ENCODE measurements around the gene DMRTA1. TPM values are rescaled to one million over a fixed set of nuclear protein-coding genes. Genes with fewer than 3 reads are reported as not detected.

Gene DMRTA1
- total RNA-seq, 1 experiment from 2014 or later: not detected

DNA sequence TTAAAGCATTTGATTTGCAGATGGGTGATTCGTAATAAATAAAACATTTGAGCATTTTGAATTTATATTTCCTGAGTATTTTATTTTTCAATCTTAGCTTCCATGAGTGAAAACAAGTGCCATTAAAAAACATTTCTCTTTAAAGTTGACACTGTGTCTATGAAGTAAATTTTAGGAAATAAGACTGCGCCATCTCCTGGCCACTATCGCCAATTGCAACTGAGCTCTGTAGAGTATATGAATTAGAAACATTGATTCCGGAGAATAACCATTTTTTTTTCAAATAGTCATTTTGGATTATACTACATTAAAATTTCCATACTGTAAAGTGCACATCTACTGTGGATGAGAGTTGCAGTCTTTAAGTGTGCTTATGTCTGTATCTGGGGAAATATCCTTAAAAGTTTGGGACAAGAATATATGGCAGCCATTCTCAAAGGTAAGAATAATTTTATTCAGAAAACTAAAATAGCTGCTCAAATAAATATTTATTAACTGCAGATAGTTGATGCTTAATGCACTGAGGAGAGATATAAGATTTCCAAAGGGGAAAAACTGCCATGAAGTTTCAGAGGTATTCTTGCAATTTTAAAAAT, 5.9 kb downstream of the DMRTA1 start:
- Histone ChIP-seq H3K9me3 (ENCODE audit: control insufficient read depth in 1 of 2, insufficient read depth in 1 of 2, low read depth in 1 of 2, low read length in 2 of 2) (no peaks in the 10 kb centered on the region), H3K4me1 (ENCODE audit: control insufficient read depth in 1 of 2, insufficient read depth in 2 of 2, low read length in 2 of 2) (no peaks in the 10 kb centered on the region), H3K4me3 (replicated peaks in 1 of 2; ENCODE audit: low read depth in 1 of 2, low read length in 2 of 2) (no peak overlapping the region), H3K9me2 (ENCODE audit: insufficient read depth) (no peaks in the 10 kb centered on the region), H3K9ac (ENCODE audit: low read length) (no peak overlapping the region), H3K36me3 (ENCODE audit: control insufficient read depth in 1 of 2, insufficient read depth in 2 of 2, low read length in 2 of 2) (no peaks in the 10 kb centered on the region), H3K79me2 (ENCODE audit: insufficient read depth, low read length) (no peaks in the 10 kb centered on the region), H3K4me2 (ENCODE audit: low read length) (no peak overlapping the region), H3K27me3 (ENCODE audit: insufficient read depth, low read length) (peaks cover 21% of the 10 kb centered on the region), H3K27ac (ENCODE audit: low read depth, low read length) (no peak overlapping the region), H2AFZ (ENCODE audit: low read depth, low read length, poor library complexity, severe bottlenecking) (no peak overlapping the region), H4K20me1 (ENCODE audit: insufficient read depth) (no peaks in the 10 kb centered on the region)
- peak; percentile 66 for ATAC-seq
- intact Hi-C loops (cut with micrococcal nuclease): loop anchor here (1.0 kb wide), 3 partner anchors 145 to 639 kb away; no protein-coding TSS in a partner anchor
- TF ChIP-seq CEBPB (IDR thresholded peaks at IDR 0.05; ENCODE audit: low read depth) (no peak), RAD21 (IDR thresholded peaks at IDR 0.05; ENCODE audit: low read depth) (peak; percentile 75), ZNF274 (IDR thresholded peaks at IDR 0.05; ENCODE audit: low read depth, low read length) (no peak)
- TF ChIP-seq, protein P1, sequence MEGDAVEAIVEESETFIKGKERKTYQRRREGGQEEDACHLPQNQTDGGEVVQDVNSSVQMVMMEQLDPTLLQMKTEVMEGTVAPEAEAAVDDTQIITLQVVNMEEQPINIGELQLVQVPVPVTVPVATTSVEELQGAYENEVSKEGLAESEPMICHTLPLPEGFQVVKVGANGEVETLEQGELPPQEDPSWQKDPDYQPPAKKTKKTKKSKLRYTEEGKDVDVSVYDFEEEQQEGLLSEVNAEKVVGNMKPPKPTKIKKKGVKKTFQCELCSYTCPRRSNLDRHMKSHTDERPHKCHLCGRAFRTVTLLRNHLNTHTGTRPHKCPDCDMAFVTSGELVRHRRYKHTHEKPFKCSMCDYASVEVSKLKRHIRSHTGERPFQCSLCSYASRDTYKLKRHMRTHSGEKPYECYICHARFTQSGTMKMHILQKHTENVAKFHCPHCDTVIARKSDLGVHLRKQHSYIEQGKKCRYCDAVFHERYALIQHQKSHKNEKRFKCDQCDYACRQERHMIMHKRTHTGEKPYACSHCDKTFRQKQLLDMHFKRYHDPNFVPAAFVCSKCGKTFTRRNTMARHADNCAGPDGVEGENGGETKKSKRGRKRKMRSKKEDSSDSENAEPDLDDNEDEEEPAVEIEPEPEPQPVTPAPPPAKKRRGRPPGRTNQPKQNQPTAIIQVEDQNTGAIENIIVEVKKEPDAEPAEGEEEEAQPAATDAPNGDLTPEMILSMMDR (IDR thresholded peaks at IDR 0.05 in 2 of 3, conservative IDR thresholded peaks at IDR 0.05 in 1 of 3; ENCODE audit: borderline replicate concordance in 1 of 3, insufficient read depth in 1 of 3, low read depth in 2 of 3, low read length in 2 of 3): peak; percentile 70 to 89 (median 78)
- CTCF ChIA-PET: interaction anchor here (0.7 to 2.8 kb wide), 22 partner anchors 10 to 1269 kb away, joined by 3 to 134 read pairs (median 6); partner anchors contain the start of gene CDKN2B
- RAD21 ChIA-PET (ENCODE audit: low non-redundant PET in 1 of 2, low total read pairs in 2 of 2, uncharacterized antibody in 2 of 2, unreplicated experiment in 2 of 2): interaction anchor here (1.4 to 2.0 kb wide), 3 partner anchors 145 to 209 kb away, joined by 6 to 18 read pairs (median 11); no protein-coding TSS in a partner anchor
- BruUV-seq (replicated peaks): no TSS peak
- DNase-seq (ENCODE audit: low read depth, low spot score): peak; percentile 29
- POLR2A ChIA-PET: interaction anchor here (1.9 kb wide), 1 partner anchor 146 kb away, joined by 7 read pairs; no protein-coding TSS in a partner anchor

DNA sequence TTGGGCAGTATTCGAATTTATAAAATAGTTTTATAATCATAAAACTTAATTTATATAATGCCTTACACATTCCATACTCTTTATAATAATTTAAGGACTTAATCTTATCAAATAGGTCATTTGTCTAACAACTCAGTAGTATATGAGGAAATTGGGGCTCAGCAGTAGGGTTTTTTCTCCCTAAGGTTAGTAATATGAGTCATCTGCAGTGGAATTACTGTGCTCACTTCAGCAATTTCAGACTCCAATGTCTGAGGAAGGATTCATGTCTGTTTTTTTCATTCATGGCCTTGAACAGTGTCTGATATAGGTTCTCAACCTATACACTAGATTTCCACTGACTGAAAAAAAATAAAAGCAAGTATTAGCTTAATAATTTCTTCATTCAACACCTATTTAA, 7.4 kb downstream of the DMRTA1 start:
- Histone ChIP-seq H3K79me2 (ENCODE audit: insufficient read depth, low read length) (no peaks in the 10 kb centered on the region), H4K20me1 (ENCODE audit: insufficient read depth) (no peaks in the 10 kb centered on the region), H2AFZ (ENCODE audit: low read depth, low read length, poor library complexity, severe bottlenecking) (no peak overlapping the region), H3K36me3 (ENCODE audit: control insufficient read depth in 1 of 2, insufficient read depth in 2 of 2, low read length in 2 of 2) (no peaks in the 10 kb centered on the region), H3K27me3 (ENCODE audit: insufficient read depth, low read length) (peaks cover 16% of the 10 kb centered on the region), H3K27ac (ENCODE audit: low read depth, low read length) (no peak overlapping the region), H3K4me3 (replicated peaks in 1 of 2; ENCODE audit: low read depth in 1 of 2, low read length in 2 of 2) (no peak overlapping the region), H3K4me2 (ENCODE audit: low read length) (no peak overlapping the region), H3K9me2 (ENCODE audit: insufficient read depth) (no peaks in the 10 kb centered on the region), H3K4me1 (ENCODE audit: control insufficient read depth in 1 of 2, insufficient read depth in 2 of 2, low read length in 2 of 2) (no peaks in the 10 kb centered on the region), H3K9me3 (ENCODE audit: control insufficient read depth in 1 of 2, insufficient read depth in 1 of 2, low read depth in 1 of 2, low read length in 2 of 2) (no peaks in the 10 kb centered on the region), H3K9ac (ENCODE audit: low read length) (no peak overlapping the region)
- ATAC-seq (no peak), DNase-seq (ENCODE audit: low read depth, low spot score) (no peak)
- RAD21 ChIA-PET (ENCODE audit: low non-redundant PET in 1 of 2, low total read pairs in 2 of 2, uncharacterized antibody in 2 of 2, unreplicated experiment in 2 of 2): no interaction called here
- CTCF ChIA-PET: interaction anchor here (1.4 kb wide), 1 partner anchor 147 kb away, joined by 8 read pairs; no protein-coding TSS in a partner anchor
- POLR2A ChIA-PET: no interaction called here
- no TSS peak for BruUV-seq (replicated peaks)
- intact Hi-C loops (cut with micrococcal nuclease): no loop called here
- TF ChIP-seq TCF7L2 (IDR thresholded peaks at IDR 0.05; ENCODE audit: borderline replicate concordance, extremely low read depth, insufficient read depth, insufficient read length) (no peak), POLR2A (IDR thresholded peaks at IDR 0.05; ENCODE audit: borderline replicate concordance, extremely low read depth, insufficient read depth, insufficient read length) (no peak), ZFX (IDR thresholded peaks at IDR 0.05) (no peak), EZH2phosphoT487 (IDR thresholded peaks at IDR 0.05; ENCODE audit: borderline replicate concordance) (no peak), CBX3 (IDR thresholded peaks at IDR 0.05; ENCODE audit: low read depth) (no peak), EZH2 (IDR thresholded peaks at IDR 0.05) (no peak), ELF1 (IDR thresholded peaks at IDR 0.05; ENCODE audit: borderline replicate concordance, low read depth) (no peak)
- TF ChIP-seq, protein P2, sequence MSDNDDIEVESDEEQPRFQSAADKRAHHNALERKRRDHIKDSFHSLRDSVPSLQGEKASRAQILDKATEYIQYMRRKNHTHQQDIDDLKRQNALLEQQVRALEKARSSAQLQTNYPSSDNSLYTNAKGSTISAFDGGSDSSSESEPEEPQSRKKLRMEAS (IDR thresholded peaks at IDR 0.05): no peak
- TF ChIP-seq, protein P1 (IDR thresholded peaks at IDR 0.05 in 2 of 3, conservative IDR thresholded peaks at IDR 0.05 in 1 of 3; ENCODE audit: borderline replicate concordance in 1 of 3, insufficient read depth in 1 of 3, low read depth in 2 of 3, low read length in 2 of 3): no peak

Data from HCT116 (cell line).